D721Med (cell line): Measurements from ENCODE around the gene SSTR3.

Source experiments
- DNase-seq: peaks from one replicate; pipeline ENCODE4 v3.0.0; 2011; ENCODE audit warnings: low spot score; ENCODE audit not compliant: insufficient read length
- FAIRE-seq: peaks from 2 replicates; lab custom pipeline; 2011; peaks lifted over from hg19 to GRCh38; lab: Jason Lieb, UNC
- CTCF ChIP-seq: IDR thresholded peaks from 2 replicates; pipeline ENCODE4 v1.5.1; 2012; ENCODE audit warnings: mild to moderate bottlenecking, control low read depth; ENCODE audit not compliant: insufficient read depth; ENCODE audit errors: missing control alignments

The SSTR3 gene

GRCh38 chr22:37179622-37180420, 32.5 kb downstream of the SSTR3 start:
- DNase-seq (no peak), FAIRE-seq (no peak)
- TF ChIP-seq CTCF = no peak

GRCh38 chr22:37179126-37179470, 33.2 kb downstream of the SSTR3 start:
- FAIRE-seq = no peak
- TF ChIP-seq CTCF = no peak

GRCh38 chr22:37178350-37179125, 33.7 kb downstream of the SSTR3 start:
- FAIRE-seq = no peak
- DNase-seq = no peak
- no peak for TF ChIP-seq CTCF

More at GRCh38 chr22:37179126-37179470, 33.2 kb downstream of the SSTR3 start:
- DNase-seq = no peak

- FAIRE-seq = no peak
- no peak for TF ChIP-seq CTCF
- no peak for DNase-seq
Observed at GRCh38 chr22:37177755-37178154, 34.5 kb downstream of the SSTR3 start.

GRCh38 chr22:37177221-37177620, 35.1 kb downstream of the SSTR3 start:
- FAIRE-seq = no peak
- TF ChIP-seq CTCF = no peak
- no peak for DNase-seq

GRCh38 chr22:37176464-37177061, 35.7 kb downstream of the SSTR3 start:
- no peak for TF ChIP-seq CTCF
- DNase-seq = no peak
- no peak for FAIRE-seq
